GM23248 (cell line): ENCODE results near the gene CCDC169.
"Not testable (repeated sequence)": the region's sequence is repeated elsewhere in the genome, so short reads cannot be mapped to it uniquely, and the experiment has no call there.

ENCODE experiments used
- EZH2 ChIP-seq: fragments of 200-600 bp; sonication (generic); IDR thresholded peaks from 2 replicates; pipeline ENCODE4 v1.6.1; 2018; ENCODE audit warnings: antibody characterized with exemption, mild to moderate bottlenecking; ENCODE audit not compliant: insufficient read depth, poor library complexity, severe bottlenecking
- EZH2phosphoT487 ChIP-seq: fragments of 200-600 bp; sonication (generic); IDR thresholded peaks from 2 replicates; pipeline ENCODE4 v1.6.1; 2018; ENCODE audit warnings: antibody characterized with exemption, moderate library complexity, mild to moderate bottlenecking, low read depth; ENCODE audit not compliant: insufficient read depth

DNA sequence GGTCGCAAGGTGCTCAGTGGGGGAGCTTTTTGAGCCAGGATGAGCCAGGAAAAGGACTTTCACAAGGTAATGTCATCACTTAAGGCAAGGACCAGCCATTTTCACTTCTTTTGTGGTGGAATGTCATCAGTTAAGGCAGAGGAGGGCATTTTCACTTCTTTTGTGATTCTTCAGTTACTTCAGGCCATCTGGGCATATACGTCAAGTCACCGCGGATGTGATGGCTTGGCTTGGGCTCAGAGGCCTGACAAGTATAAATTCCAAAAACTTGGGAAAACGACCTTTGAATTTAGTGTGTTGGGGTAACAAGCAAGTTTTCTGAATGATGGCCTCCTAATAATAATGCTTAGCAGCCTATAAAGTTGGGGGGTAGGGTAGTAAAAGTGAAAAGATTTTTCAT is 27.3 kb upstream of the CCDC169 start:
- not testable (repeated sequence) for TF ChIP-seq EZH2, EZH2phosphoT487
